GM12865 (cell line): Measurements from ENCODE around the gene SPSB4.

Experiments used
- DNase-seq: peaks from one replicate; pipeline ENCODE4 v3.0.0; 2010; ENCODE audit warnings: low read depth
- H3K4me3 ChIP-seq: 2 replicates; pipeline ENCODE4 v1.5.1; 2011; ENCODE audit warnings: mild to moderate bottlenecking, low read depth, low read length, control low read depth
- TF ChIP-seq, protein P1 (sequence below): IDR thresholded peaks from 2 replicates; pipeline ENCODE4 v1.5.1; 2011; ENCODE audit warnings: low read length, control low read depth, low read depth, inconsistent platforms; ENCODE audit not compliant: insufficient read depth; ENCODE audit errors: missing control alignments

Gene SPSB4

DNA sequence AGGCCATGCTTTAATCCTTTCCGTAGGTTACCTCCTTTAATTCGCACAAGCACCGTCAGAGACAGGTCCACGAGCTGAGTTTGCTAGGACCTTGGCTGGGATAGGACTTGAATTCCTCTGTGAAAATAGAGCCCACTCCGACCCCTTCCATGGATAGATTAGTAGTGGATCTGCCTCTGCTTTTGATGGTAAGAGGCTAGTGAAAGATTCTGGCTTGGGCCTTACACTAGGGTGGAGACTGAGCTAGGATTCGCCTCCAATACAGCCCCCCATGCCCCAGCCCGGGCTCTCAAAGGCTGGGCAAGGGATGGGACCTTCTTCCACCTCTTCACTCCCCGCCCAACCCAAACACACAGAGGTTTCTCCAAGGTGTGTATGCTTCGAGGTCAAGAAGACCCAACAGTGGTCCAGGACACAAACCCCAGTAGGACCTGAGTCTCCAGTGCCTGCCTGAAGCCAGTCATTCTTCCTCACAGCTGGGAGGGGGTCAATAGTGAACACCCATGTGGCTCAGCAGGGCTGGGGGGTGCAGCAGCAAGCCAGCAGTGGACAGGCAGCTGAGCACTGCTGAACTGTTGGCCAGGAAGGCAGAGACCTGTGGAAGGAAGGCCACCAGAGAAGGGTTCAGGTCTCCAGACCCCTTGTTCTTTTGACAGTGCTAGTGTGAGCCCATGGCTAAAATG, 75.7 kb downstream of the SPSB4 start:
- no peak overlapping the region for H3K4me3 ChIP-seq
- TF ChIP-seq, protein P1, sequence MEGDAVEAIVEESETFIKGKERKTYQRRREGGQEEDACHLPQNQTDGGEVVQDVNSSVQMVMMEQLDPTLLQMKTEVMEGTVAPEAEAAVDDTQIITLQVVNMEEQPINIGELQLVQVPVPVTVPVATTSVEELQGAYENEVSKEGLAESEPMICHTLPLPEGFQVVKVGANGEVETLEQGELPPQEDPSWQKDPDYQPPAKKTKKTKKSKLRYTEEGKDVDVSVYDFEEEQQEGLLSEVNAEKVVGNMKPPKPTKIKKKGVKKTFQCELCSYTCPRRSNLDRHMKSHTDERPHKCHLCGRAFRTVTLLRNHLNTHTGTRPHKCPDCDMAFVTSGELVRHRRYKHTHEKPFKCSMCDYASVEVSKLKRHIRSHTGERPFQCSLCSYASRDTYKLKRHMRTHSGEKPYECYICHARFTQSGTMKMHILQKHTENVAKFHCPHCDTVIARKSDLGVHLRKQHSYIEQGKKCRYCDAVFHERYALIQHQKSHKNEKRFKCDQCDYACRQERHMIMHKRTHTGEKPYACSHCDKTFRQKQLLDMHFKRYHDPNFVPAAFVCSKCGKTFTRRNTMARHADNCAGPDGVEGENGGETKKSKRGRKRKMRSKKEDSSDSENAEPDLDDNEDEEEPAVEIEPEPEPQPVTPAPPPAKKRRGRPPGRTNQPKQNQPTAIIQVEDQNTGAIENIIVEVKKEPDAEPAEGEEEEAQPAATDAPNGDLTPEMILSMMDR, result no peak
- no peak for DNase-seq

DNA sequence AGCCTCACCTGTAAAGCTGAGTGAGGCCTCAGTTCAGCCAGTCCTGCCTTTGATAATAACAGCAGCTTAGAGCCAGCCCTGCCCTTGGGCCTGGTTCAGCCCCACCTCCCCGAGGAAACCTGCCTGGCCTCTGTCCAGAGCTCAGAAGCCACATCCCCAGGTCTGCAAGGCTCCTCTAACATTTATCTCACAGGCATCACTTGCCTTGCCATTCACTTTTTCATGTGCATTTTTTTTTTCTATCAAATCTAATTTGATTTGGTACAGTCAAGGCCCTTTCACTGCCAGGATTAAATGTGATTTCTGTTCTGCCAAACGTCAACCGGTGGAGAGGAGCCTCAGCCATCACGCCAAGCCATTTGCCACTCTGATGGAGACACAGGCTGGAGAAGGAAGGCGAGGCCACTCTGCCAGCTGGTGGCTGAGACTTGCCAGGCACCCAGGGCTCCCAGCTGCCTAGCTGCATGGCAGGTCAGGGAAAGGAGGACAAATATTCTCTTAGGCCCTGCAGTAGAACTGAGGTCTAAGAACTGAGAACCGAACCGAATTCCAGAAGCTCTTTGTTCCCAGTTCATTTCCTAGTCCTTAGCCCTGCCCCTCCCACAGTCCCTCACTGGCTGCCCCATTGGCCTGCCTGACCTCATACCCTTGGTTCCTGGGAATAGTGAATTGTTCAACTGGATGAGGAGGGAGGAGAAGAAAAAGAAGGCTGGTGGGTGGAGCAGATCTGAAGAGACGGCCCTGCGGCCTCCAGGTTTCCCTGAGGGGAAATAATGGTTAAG, 76.4 kb downstream of the SPSB4 start:
- no peak for DNase-seq
- TF ChIP-seq, protein P1, result no peak
- no peak overlapping the region for H3K4me3 ChIP-seq

DNA sequence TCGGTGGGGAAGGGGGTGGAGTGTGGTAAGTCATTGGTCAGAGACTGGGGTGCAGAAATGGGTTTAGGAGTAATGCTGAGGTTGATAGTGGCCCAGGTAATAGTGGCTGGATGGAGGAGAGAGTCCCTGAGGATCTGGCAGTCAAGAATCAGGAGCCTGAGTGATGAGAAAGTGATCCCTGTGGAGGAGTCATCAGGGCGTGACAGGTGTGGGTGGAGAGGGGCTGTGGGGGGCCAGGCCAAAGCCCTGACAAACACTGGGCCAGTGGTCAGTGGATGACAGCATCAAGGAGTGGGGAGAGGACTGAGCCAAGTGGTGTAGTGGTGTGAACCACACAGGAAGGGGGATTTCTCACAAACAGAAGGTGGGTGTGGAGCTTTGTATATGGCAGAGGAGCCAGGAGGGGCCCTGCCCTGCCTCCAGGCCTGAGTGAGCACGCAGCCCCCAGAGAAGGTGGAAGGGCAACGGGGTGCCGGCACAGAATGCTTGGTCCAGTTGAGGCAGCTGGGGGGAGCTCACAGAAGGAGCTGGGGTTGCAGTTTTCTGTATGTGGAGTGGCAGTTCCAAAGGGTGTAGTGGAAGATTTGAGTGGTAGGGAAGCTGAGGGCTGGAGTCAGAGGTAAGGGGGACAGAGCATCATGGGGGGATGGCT, 77.1 kb downstream of the SPSB4 start:
- TF ChIP-seq, protein P1, result no peak
- DNase-seq, result no peak

GRCh38 chr3:141129049-141129448, 77.9 kb downstream of the SPSB4 start:
- TF ChIP-seq, protein P1, result no peak
- no peak for DNase-seq
- H3K4me3 ChIP-seq, result no peak overlapping the region

More for the DNA sequence above, 77.1 kb downstream of the SPSB4 start:
- no peak overlapping the region for H3K4me3 ChIP-seq

GRCh38 chr3:141129541-141130011, 78.4 kb downstream of the SPSB4 start:
- TF ChIP-seq, protein P1, result no peak
- H3K4me3 ChIP-seq, result no peak overlapping the region
- no peak for DNase-seq

GRCh38 chr3:141143517-141143916, 92.4 kb downstream of the SPSB4 start:
- no peak overlapping the region for H3K4me3 ChIP-seq
- TF ChIP-seq, protein P1, result no peak
- no peak for DNase-seq
